Body of pancreas (tissue), 4 donors: Measurements from ENCODE around the gene TBC1D10A.

Source experiments
- POLR2A ChIP-seq, 3 donors: fragments of 450-650 bp; IDR thresholded peaks; one replicate each; pipeline ENCODE4 v1.6.1; 2016; ENCODE audit warnings: antibody characterized with exemption in 3 of 3, mild to moderate bottlenecking in 2 of 3
- TF ChIP-seq, protein P1 (sequence below), 7 experiments: fragments of 450-650 bp in 4 of 7; fragments of 200-600 bp in 3 of 7; sonication (generic) in 3 of 7; IDR thresholded peaks; one replicate each; pipeline ENCODE4 v1.5.1; 2016 to 2019; ENCODE audit warnings: antibody characterized with exemption in 7 of 7

DNA sequence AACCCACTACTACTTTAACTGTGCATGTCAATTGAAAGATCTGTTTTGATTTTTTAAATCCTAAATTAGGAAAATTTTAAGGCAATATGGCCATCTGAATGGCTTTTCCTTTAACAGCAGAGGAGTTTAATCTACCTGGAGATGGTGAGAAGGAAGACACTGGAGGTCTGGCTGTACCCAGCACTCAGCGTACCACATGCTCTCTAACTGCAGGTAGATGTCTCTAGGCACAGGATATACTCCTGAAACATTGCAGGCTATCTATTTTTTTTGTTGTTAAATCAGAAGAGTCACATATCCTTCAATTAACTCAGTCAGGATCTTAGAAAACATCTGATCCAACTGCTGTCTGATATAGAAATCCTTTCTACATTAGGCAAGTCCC is 20.1 kb downstream of the TBC1D10A start:
- TF ChIP-seq, protein P1, sequence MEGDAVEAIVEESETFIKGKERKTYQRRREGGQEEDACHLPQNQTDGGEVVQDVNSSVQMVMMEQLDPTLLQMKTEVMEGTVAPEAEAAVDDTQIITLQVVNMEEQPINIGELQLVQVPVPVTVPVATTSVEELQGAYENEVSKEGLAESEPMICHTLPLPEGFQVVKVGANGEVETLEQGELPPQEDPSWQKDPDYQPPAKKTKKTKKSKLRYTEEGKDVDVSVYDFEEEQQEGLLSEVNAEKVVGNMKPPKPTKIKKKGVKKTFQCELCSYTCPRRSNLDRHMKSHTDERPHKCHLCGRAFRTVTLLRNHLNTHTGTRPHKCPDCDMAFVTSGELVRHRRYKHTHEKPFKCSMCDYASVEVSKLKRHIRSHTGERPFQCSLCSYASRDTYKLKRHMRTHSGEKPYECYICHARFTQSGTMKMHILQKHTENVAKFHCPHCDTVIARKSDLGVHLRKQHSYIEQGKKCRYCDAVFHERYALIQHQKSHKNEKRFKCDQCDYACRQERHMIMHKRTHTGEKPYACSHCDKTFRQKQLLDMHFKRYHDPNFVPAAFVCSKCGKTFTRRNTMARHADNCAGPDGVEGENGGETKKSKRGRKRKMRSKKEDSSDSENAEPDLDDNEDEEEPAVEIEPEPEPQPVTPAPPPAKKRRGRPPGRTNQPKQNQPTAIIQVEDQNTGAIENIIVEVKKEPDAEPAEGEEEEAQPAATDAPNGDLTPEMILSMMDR (IDR thresholded peaks at IDR 0.05) = no peak
- TF ChIP-seq POLR2A (IDR thresholded peaks at IDR 0.05) = no peak
